ENCODE measurements around the gene GRIN2D.

GRIN2D gene

GRCh38 chr19:48405010-48405659 lies 11.7 kb downstream of the GRIN2D start:
- Histone ChIP-seq H3K4me2 (ENCODE audit: low read length) (no peak overlapping the region), H3K9ac (no peak overlapping the region), H3K36me3 (ENCODE audit: control insufficient read depth, insufficient read depth, low read length) (no peaks in the 10 kb centered on the region), H3K4me3 (ENCODE audit: low read depth, low read length) (no peak overlapping the region), H3K79me2 (no peaks in the 10 kb centered on the region), H3K9me3 (ENCODE audit: control insufficient read depth, low read length) (no peaks in the 10 kb centered on the region), H3K27me3 (ENCODE audit: control insufficient read depth, insufficient read depth, low read length) (no peaks in the 10 kb centered on the region), H3K4me1 (no peaks in the 10 kb centered on the region), H2AFZ (no peak overlapping the region), H3K27ac (no peak overlapping the region)
- no peak for TF ChIP-seq CTCF (IDR thresholded peaks at IDR 0.05)

- H3K4me2 ChIP-seq (ENCODE audit: low read length), result no peak overlapping the region
- H3K79me2 ChIP-seq, result no peaks in the 10 kb centered on the region
- H3K4me1 ChIP-seq, result no peaks in the 10 kb centered on the region
- no peak overlapping the region for H2AFZ ChIP-seq
- no peak overlapping the region for H3K9ac ChIP-seq
- no peaks in the 10 kb centered on the region for H3K36me3 ChIP-seq (ENCODE audit: control insufficient read depth, insufficient read depth, low read length)
- H3K9me3 ChIP-seq (ENCODE audit: control insufficient read depth, low read length), result no peaks in the 10 kb centered on the region
- H3K27me3 ChIP-seq (ENCODE audit: control insufficient read depth, insufficient read depth, low read length), result no peaks in the 10 kb centered on the region
- no peak overlapping the region for H3K27ac ChIP-seq
- TF ChIP-seq CTCF (IDR thresholded peaks at IDR 0.05), result no peak
- H3K4me3 ChIP-seq (ENCODE audit: low read depth, low read length), result no peak overlapping the region
These were observed 12.4 kb downstream of the GRIN2D start for GRCh38 chr19:48405850-48406249.

GRCh38 chr19:48413879-48414587 lies 20.6 kb downstream of the GRIN2D start:
- H3K27ac ChIP-seq, result no peak overlapping the region
- H2AFZ ChIP-seq, result no peak overlapping the region
- H3K27me3 ChIP-seq (ENCODE audit: control insufficient read depth, insufficient read depth, low read length), result no peaks in the 10 kb centered on the region
- no peak for TF ChIP-seq CTCF (IDR thresholded peaks at IDR 0.05)
- no peaks in the 10 kb centered on the region for H3K4me1 ChIP-seq
- no peaks in the 10 kb centered on the region for H3K9me3 ChIP-seq (ENCODE audit: control insufficient read depth, low read length)
- H3K4me2 ChIP-seq (ENCODE audit: low read length), result no peak overlapping the region
- H3K36me3 ChIP-seq (ENCODE audit: control insufficient read depth, insufficient read depth, low read length), result no peaks in the 10 kb centered on the region
- H3K79me2 ChIP-seq, result no peaks in the 10 kb centered on the region
- no peak overlapping the region for H3K4me3 ChIP-seq (ENCODE audit: low read depth, low read length)
- no peak overlapping the region for H3K9ac ChIP-seq

GRCh38 chr19:48415395-48415794 lies 21.9 kb downstream of the GRIN2D start:
- H3K9me3 ChIP-seq (ENCODE audit: control insufficient read depth, low read length), result no peaks in the 10 kb centered on the region
- H3K27me3 ChIP-seq (ENCODE audit: control insufficient read depth, insufficient read depth, low read length), result no peaks in the 10 kb centered on the region
- no peaks in the 10 kb centered on the region for H3K36me3 ChIP-seq (ENCODE audit: control insufficient read depth, insufficient read depth, low read length)
- no peak overlapping the region for H3K9ac ChIP-seq
- no peak overlapping the region for H3K4me2 ChIP-seq (ENCODE audit: low read length)
- no peaks in the 10 kb centered on the region for H3K79me2 ChIP-seq
- H2AFZ ChIP-seq, result peak overlapping the region; percentile 59
- no peak for TF ChIP-seq CTCF (IDR thresholded peaks at IDR 0.05)
- no peaks in the 10 kb centered on the region for H3K4me1 ChIP-seq
- no peak overlapping the region for H3K27ac ChIP-seq
- H3K4me3 ChIP-seq (ENCODE audit: low read depth, low read length), result no peak overlapping the region

DNA sequence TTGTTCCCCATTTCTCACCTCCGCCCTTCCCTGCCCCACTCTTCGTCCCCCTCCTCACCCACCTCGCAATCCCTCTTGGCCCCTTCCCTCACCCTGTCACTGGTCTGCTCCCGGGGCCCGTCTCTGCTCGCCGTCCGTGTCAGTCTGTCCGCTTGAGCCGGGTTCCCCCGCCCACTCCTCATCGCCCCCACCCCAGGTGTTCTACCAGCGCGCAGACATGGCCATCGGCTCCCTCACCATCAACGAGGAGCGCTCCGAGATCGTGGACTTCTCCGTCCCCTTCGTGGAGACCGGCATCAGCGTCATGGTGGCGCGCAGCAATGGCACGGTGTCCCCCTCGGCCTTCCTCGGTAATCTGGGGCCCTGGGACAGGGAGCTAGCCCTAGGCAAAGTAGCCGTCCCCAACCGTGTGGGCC lies 22.3 kb downstream of the GRIN2D start:
- no peaks in the 10 kb centered on the region for H3K9me3 ChIP-seq (ENCODE audit: control insufficient read depth, low read length)
- no peak for TF ChIP-seq CTCF (IDR thresholded peaks at IDR 0.05)
- H3K36me3 ChIP-seq (ENCODE audit: control insufficient read depth, insufficient read depth, low read length), result no peaks in the 10 kb centered on the region
- no peak overlapping the region for H3K9ac ChIP-seq
- H3K27ac ChIP-seq, result no peak overlapping the region
- no peaks in the 10 kb centered on the region for H3K4me1 ChIP-seq
- no peak overlapping the region for H2AFZ ChIP-seq
- H3K27me3 ChIP-seq (ENCODE audit: control insufficient read depth, insufficient read depth, low read length), result no peaks in the 10 kb centered on the region
- H3K4me3 ChIP-seq (ENCODE audit: low read depth, low read length), result no peak overlapping the region
- H3K79me2 ChIP-seq, result no peaks in the 10 kb centered on the region
- no peak overlapping the region for H3K4me2 ChIP-seq (ENCODE audit: low read length)

Measured in parathyroid adenoma (tissue), 2 donors.